ENCODE results near the gene FBXL2. TPM values are rescaled to one million over a fixed set of nuclear protein-coding genes. Genes with fewer than 3 reads are reported as not detected.

The FBXL2 gene
- polyA plus RNA-seq, 1 experiment, result 19.1 TPM

DNA sequence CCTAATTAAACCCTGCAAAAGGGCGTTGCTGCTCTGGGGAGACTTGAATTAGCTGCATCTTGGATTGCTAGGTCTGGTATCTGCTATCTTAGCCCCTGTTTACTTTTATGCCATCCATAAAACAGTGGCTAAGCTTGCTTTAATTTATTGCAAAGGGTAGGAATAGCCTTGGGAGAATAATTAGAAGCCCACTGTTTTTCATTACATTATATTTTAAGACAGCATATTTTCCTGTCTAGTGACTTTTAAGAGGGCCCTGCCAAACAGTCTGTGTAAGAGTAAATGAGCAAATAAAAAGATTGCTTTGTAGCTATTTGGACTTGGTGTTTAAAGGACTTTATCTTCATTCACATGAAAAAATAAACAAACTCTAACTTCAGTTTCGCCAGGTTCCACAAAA lies 41.2 kb upstream of the FBXL2 start:
- TF ChIP-seq, protein P1, sequence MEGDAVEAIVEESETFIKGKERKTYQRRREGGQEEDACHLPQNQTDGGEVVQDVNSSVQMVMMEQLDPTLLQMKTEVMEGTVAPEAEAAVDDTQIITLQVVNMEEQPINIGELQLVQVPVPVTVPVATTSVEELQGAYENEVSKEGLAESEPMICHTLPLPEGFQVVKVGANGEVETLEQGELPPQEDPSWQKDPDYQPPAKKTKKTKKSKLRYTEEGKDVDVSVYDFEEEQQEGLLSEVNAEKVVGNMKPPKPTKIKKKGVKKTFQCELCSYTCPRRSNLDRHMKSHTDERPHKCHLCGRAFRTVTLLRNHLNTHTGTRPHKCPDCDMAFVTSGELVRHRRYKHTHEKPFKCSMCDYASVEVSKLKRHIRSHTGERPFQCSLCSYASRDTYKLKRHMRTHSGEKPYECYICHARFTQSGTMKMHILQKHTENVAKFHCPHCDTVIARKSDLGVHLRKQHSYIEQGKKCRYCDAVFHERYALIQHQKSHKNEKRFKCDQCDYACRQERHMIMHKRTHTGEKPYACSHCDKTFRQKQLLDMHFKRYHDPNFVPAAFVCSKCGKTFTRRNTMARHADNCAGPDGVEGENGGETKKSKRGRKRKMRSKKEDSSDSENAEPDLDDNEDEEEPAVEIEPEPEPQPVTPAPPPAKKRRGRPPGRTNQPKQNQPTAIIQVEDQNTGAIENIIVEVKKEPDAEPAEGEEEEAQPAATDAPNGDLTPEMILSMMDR (IDR thresholded peaks at IDR 0.05; ENCODE audit: insufficient read depth, low read depth, low read length), result no peak
- Histone ChIP-seq H3K4me3 (ENCODE audit: low read depth, low read length) (no peak overlapping the region), H3K36me3 (ENCODE audit: control insufficient read depth, insufficient read depth, low read length) (no peaks in the 10 kb centered on the region), H3K27me3 (ENCODE audit: control insufficient read depth, insufficient read depth, low read length) (peaks cover 2% of the 10 kb centered on the region)
- DNase-seq (ENCODE audit: low read depth), result no peak
- ChIA-PET CTCF (interaction anchor here (0.6 kb wide), 1 partner anchor 137 kb away, joined by 4 read pairs; no protein-coding TSS in a partner anchor), POLR2A (no interaction called here)

DNA sequence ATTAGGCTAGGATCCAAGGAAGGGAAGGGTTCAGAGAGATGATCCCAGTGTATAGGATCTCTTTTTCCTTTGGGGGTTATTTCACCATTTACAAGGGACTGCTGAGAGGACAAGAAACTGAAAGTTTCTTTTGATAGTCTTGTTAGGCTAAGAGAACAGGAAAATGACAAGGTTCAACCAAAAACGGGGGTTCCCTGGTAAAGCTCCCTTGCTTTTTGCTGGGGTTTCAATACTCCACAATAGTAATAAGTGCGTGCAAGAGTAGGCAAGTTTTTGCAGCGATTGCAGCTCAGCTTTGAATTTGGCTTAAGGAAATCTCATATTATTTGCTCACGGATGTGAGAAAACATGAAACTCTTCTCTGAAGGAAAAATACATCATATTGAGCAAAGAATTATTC lies 39.8 kb upstream of the FBXL2 start:
- no peaks in the 10 kb centered on the region for H3K36me3 ChIP-seq (ENCODE audit: control insufficient read depth, insufficient read depth, low read length)
- no peak overlapping the region for H3K4me3 ChIP-seq (ENCODE audit: low read depth, low read length)
- no peak for DNase-seq (ENCODE audit: low read depth)
- ChIA-PET CTCF (no interaction called here), POLR2A (no interaction called here)
- TF ChIP-seq, protein P1 (IDR thresholded peaks at IDR 0.05; ENCODE audit: insufficient read depth, low read depth, low read length), result no peak
- H3K27me3 ChIP-seq (ENCODE audit: control insufficient read depth, insufficient read depth, low read length), result no peaks in the 10 kb centered on the region; the same call in none of the 2 replicates

DNA sequence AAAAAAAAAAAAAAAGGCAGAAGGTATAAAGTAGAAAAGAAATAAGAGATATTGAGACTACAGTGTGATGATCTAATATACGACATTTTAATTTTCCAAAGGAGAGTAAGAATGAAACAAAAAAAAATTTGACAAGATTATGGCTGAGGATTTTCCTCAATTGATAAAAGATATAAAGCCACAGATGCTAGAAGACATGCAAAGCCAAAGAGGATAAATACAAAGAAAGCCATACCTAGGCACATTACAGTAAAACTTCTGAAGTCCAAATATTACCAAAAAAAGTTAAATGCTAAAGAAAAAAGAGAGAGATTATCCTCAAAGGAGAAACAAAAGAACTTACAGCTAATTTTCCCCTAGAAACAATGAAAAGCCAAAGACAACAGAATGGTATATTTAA lies 38.3 kb upstream of the FBXL2 start:
- no peaks in the 10 kb centered on the region; the same call in none of the 2 replicates for H3K27me3 ChIP-seq (ENCODE audit: control insufficient read depth, insufficient read depth, low read length)
- H3K4me3 ChIP-seq (ENCODE audit: low read depth, low read length), result no peak overlapping the region
- H3K36me3 ChIP-seq (ENCODE audit: control insufficient read depth, insufficient read depth, low read length), result no peaks in the 10 kb centered on the region
- ChIA-PET CTCF (no interaction called here), POLR2A (no interaction called here)
- DNase-seq (ENCODE audit: low read depth), result no peak
- TF ChIP-seq, protein P1 (IDR thresholded peaks at IDR 0.05; ENCODE audit: insufficient read depth, low read depth, low read length), result no peak

DNA sequence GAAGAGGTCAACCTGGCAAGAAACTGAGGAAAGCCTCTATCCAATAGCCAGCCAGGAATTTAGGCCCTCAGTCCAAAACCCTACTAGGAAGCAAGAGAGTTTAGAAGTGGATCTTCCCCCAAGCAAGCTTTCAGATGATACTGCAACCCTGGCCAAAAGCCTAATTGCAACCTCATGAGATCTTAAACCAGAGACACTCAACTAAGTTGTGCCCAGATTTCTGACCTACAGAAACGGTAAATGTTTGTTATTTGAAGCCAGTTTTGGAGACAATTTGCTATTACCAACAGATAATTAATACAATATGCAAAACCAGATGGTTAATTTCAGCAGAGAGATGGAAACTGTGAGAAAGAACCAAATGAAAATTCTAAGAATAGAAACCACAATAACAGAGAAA lies 37.0 kb upstream of the FBXL2 start:
- H3K36me3 ChIP-seq (ENCODE audit: control insufficient read depth, insufficient read depth, low read length), result no peaks in the 10 kb centered on the region
- H3K27me3 ChIP-seq (ENCODE audit: control insufficient read depth, insufficient read depth, low read length), result no peaks in the 10 kb centered on the region; the same call in none of the 2 replicates
- ChIA-PET POLR2A (no interaction called here), CTCF (no interaction called here)
- no peak overlapping the region for H3K4me3 ChIP-seq (ENCODE audit: low read depth, low read length)
- TF ChIP-seq, protein P1 (IDR thresholded peaks at IDR 0.05; ENCODE audit: insufficient read depth, low read depth, low read length), result no peak
- no peak for DNase-seq (ENCODE audit: low read depth)

DNA sequence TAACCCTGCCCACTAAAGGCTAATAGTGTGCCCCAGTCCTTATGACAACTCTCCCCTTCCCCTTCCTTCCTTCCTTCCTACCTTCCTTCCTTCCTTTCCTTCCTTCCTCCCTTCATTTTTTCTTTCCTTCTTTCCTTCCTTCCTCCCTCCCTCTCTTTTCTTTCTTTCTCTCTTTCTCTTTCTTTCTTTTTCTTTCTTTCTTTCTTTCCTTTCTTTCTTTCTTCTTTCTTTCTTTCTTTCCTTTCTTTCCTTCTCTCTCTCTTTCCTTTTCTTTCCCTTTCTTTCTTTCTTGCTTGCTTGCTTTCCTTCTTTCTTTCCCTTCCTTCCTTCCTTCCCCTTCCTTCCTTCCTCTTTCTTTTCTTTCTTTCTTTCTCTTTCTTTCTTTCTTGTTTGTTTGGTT lies 30.5 kb upstream of the FBXL2 start:
- POLR2A ChIA-PET, result no interaction called here
- no peaks in the 10 kb centered on the region; the same call in 1 of the 2 replicates for H3K27me3 ChIP-seq (ENCODE audit: control insufficient read depth, insufficient read depth, low read length)
- H3K36me3 ChIP-seq (ENCODE audit: control insufficient read depth, insufficient read depth, low read length), result no peaks in the 10 kb centered on the region
- TF ChIP-seq, protein P1 (IDR thresholded peaks at IDR 0.05; ENCODE audit: insufficient read depth, low read depth, low read length), result no peak
- H3K4me3 ChIP-seq (ENCODE audit: low read depth, low read length), result no peak overlapping the region
- no peak for DNase-seq (ENCODE audit: low read depth)
- CTCF ChIA-PET, result no interaction called here

All from BJ (cell line).